GM19193 (cell line): Measurements from ENCODE around the gene CADM1.

Experiments
- POLR2A ChIP-seq: IDR thresholded peaks from 4 replicates; pipeline ENCODE4 v1.6.1; 2011; ENCODE audit not compliant: insufficient read depth, insufficient read length; ENCODE audit errors: extremely low read depth

Gene CADM1

DNA sequence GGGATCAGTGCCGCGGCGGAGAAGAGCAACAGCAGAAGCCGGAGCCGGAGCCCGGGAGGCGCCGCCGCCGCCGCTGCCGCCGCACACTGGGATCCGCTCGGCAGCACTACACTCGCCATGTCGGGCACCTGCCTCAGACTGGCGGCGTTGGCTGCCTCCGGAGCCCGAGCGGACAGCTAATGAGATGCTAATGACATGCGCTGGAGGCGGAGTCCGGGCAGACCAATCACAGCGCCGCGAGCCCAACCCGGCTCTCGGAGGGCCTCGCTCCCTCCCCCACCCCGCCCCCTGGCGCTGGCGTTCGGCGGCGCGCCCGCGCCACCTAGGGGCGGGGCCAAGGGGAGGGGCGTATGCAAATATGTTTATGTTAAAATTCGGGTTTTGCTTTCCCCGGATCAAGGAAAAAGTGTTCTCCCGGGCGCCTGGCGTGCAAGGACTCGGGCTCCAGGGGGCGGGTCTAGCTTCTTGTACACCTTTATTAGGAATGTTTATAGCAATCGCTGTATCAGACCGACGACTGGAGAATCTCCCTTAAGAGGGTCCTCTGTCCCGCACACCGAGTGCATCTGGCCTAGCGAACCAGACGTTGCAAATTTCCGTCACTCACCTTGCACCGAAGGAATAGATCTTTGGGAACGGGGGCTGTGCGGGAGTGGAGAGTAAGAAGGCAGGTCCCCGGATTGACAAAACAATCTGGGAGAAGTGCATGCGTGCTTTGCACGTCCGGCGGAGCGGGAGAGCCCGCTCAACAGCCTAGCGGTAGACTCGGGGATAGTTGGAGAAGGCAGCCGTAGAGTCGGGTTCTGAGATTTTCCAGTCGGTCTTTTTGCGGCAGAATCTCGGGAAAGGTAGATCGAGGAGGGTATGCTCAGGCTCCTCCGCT lies at the start of gene CADM1:
CADM1 (minus strand) TSS at position 140 of the 883 bp plus-strand sequence.
- TF ChIP-seq POLR2A = peak; percentile 51

- TF ChIP-seq POLR2A = no peak
Observed at GRCh38 chr11:115552773-115553438, 48.7 kb upstream of the CADM1 start.

DNA sequence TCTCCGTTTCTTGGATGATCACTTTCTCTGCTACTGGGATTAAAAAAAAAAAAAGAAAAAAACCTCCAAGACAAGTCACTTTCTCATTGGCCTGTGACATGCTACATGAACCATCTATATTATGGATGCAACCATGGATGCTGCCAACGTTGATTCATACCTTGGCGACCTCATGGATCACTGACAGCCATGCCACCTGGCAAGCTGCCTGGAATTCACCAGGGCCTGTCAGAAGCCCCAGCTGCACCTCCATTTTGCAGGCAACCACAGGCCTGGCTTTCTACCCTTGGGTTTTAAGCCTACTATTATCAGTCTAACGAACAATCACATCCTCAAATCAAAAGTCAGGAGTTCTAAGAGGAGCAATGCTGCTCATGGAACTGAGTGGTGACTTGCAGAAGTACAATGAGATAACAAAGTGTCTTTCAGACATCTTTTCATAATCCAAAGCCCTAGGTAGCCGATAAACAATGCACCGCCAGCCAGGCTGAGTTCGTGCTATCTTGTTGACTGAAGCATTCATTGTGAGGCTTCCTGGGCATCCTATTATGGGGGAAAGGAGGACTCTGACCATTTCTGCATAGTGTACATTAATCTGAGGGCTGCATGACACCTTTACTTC lies 48.0 kb upstream of the CADM1 start:
- no peak for TF ChIP-seq POLR2A

DNA sequence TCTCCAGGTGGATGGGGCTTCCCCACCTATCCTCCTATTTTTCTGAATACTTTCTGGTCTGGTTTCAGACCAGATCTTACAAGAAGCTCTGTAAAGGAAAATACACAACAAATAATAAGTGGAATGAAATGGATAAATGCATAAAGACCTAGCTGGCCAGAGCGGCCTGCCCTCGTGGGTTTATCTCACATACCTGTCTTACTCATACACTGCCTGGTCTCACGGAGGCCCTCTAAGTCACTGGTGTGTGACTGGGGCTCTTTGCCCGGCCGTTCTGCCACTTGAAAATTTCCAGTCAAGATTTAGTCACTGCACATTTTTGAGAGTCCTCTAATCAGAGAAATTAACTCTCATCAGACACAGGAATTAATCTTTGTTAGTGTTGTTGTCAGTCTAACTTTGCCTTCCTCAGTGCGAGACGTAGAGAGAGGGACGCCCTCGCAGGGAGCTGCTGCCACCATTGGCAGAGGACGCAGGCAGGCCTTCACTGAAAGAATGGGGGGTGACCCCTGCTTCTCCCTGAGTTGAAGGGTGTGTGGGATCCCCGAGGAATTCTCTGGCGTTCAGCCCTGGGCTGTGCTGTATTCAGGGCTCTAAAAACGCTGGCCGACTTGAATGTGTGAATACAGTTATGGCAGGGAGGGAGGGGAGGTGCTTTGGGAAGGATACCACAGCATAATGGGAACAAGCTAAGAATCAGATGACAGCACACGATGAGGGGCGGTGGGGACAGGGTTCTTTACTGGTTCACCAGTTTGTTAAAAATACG lies 46.3 kb upstream of the CADM1 start:
- no peak for TF ChIP-seq POLR2A

GRCh38 chr11:115548878-115549528 lies 44.8 kb upstream of the CADM1 start:
- no peak for TF ChIP-seq POLR2A

GRCh38 chr11:115545581-115546210 lies 41.5 kb upstream of the CADM1 start:
- no peak for TF ChIP-seq POLR2A

DNA sequence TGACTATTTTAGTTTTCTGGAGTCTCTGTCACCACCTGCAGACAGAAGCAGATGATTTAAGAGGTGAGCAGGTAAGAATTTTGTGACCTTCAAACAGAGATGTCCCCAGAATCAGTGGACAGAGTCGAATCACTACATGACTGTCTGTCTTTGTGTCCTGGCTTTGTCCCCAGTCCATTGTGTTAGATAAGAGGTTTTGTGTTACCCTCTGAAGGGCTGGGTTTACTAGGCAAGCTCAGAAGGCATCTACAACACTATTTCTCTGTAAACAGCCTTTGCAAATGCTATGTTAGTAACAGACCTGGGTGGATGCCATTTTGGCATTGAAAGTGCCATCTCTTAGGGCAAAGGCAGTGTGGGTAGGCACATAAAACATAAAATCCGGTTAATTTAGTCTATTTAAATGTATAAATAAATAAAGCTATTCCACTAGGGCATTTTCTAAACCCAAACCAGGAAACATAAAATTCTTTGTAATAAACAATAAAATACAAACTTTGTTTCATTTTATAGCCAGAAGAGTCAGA lies 40.3 kb upstream of the CADM1 start:
- TF ChIP-seq POLR2A = no peak

GRCh38 chr11:115541518-115541917 lies 37.3 kb upstream of the CADM1 start:
- no peak for TF ChIP-seq POLR2A

- TF ChIP-seq POLR2A = no peak
Observed at GRCh38 chr11:115539844-115540243, 35.6 kb upstream of the CADM1 start.

DNA sequence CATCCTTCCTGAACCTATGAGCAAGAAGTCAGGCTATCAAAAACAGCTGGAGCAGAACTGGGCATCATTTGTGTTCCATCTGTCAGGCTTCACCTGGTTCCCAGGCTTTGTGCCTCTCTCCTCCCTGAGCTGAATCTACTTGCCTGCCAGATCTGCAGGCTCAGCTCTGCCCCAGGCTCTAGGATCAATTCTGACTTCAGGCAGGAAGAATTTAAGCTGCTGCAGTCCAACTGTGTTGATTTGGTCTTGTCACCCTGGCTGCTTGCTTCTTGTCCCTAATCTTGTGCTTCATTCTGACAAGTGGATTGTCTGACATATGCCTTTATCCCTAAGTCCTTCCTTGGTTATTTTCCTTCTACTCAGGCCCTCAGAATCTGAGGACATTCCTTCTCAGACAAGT lies 31.6 kb upstream of the CADM1 start:
- no peak for TF ChIP-seq POLR2A

GRCh38 chr11:115530752-115531151 lies 26.5 kb upstream of the CADM1 start:
- no peak for TF ChIP-seq POLR2A

- TF ChIP-seq POLR2A = no peak
Observed at GRCh38 chr11:115528225-115528624, 24.0 kb upstream of the CADM1 start.

DNA sequence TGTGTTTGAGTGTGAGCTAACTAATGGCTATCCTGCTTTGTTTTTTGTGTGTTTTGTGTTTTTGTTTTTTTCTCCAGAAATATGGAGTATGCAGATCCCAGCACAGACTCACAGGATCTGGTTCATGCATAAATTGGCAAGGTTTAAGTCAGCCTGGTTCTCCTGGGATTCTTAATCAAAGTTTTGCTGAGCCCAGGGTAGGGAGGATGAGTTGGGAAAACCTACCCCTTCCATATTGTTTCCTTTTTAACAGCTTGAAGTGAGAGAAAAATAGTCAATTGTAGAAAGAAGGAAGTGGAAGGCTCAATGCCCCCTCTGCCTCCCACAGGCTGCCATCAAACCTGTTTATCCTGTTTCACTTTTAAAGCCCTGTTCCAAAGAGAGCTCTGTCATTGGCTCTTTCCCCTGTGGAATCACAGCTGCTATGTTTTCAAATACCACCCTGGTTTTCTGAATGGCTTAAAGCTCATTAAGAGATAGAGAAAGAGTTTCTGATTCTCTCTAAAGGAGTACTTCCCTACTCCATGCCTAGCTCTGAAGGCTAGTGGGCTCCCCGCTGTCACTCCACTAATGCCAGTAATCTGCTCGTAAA lies 23.4 kb upstream of the CADM1 start:
- no peak for TF ChIP-seq POLR2A

GRCh38 chr11:115525531-115526006 lies 21.4 kb upstream of the CADM1 start:
- TF ChIP-seq POLR2A = no peak

DNA sequence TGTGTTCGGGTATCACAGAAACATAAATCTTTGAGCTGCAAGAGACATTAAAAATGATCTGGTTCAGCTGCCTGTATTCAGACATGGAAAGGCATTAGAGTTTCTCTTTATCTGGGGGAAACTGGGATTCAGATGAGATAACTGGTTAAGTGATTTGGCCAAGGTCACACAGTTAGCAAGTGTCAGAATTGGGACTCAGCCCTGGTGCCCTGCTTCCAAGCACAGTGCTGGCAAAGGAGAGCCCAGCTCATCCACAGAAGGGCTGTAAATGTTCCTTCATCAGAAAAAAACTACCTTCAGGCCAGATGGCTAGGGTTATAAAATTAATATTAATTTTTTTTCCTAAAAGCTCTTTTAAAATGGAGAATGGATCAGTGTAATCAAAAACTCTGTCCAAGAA lies 20.4 kb upstream of the CADM1 start:
- no peak for TF ChIP-seq POLR2A
